Fibroblast of pulmonary artery (primary cell): ENCODE data around the gene NBAS.

Experiments
- DNase-seq: peaks from one replicate; pipeline ENCODE4 v3.0.0-alpha.2; 2010; ENCODE audit warnings: low read depth
- H3K4me3 ChIP-seq: replicated peaks from 2 replicates; pipeline ENCODE4 v1.5.1; 2011; ENCODE audit warnings: low read depth, mild to moderate bottlenecking, control low read depth, low read length, moderate library complexity
- CTCF ChIP-seq: IDR thresholded peaks from 2 replicates; pipeline ENCODE4 v1.5.1; 2011; ENCODE audit warnings: mild to moderate bottlenecking, control low read depth, low read length, inconsistent platforms; ENCODE audit errors: missing control alignments

NBAS gene

GRCh38 chr2:15133461-15133860 is 427.7 kb downstream of the NBAS start:
- H3K4me3 ChIP-seq, result no peak overlapping the region
- no peak for DNase-seq
- TF ChIP-seq CTCF, result no peak

GRCh38 chr2:15128846-15129245 is 432.3 kb downstream of the NBAS start:
- TF ChIP-seq CTCF, result no peak
- DNase-seq, result no peak

GRCh38 chr2:15127876-15128275 is 433.3 kb downstream of the NBAS start:
- no peak for DNase-seq
- TF ChIP-seq CTCF, result no peak
- H3K4me3 ChIP-seq, result no peak overlapping the region

More at GRCh38 chr2:15128846-15129245, 432.3 kb downstream of the NBAS start:
- no peak overlapping the region for H3K4me3 ChIP-seq

GRCh38 chr2:15127301-15127700 is 433.8 kb downstream of the NBAS start:
- H3K4me3 ChIP-seq, result no peak overlapping the region
- no peak for DNase-seq
- no peak for TF ChIP-seq CTCF

- H3K4me3 ChIP-seq, result no peak overlapping the region
- no peak for TF ChIP-seq CTCF
- DNase-seq, result no peak
Measured at GRCh38 chr2:15126373-15126772, 434.8 kb downstream of the NBAS start.

GRCh38 chr2:15122915-15123314 is 438.2 kb downstream of the NBAS start:
- DNase-seq, result no peak
- no peak for TF ChIP-seq CTCF
- H3K4me3 ChIP-seq, result no peak overlapping the region

- no peak for TF ChIP-seq CTCF
- H3K4me3 ChIP-seq, result no peak overlapping the region
- no peak for DNase-seq
Measured at GRCh38 chr2:15120631-15121030, 440.5 kb downstream of the NBAS start.
